Heart right ventricle (tissue), 16 donors: ENCODE results near the gene DENND1C. TPM values are rescaled to one million over a fixed set of nuclear protein-coding genes. Genes with fewer than 3 reads are reported as not detected.
A peak's percentile ranks its signal among the peaks of the same experiment; 100 is the strongest.

ENCODE experiments used
- ATAC-seq, 8 donors: fragments of 200-7000 bp; cut with Tn5 transposase; one replicate each; pipeline ENCODE4 v1.9.1; 2020; ENCODE audit warnings: mild to moderate bottlenecking in 8 of 8, moderate library complexity in 8 of 8, moderate number of reproducible peaks in 1 of 8
- DNase-seq, 2 donors: peaks; one replicate each; pipeline ENCODE4 v3.0.0-alpha.2; 2020
- H3K27ac ChIP-seq, 10 donors: fragments of 200-600 bp; sonication (generic) in 2 of 10; one replicate each; pipeline versions ENCODE4 v1.5.0 to v1.8.0; 2020 to 2022; ENCODE audit warnings: mild to moderate bottlenecking in 3 of 10
- H3K27me3 ChIP-seq, 7 donors: fragments of 200-600 bp; one replicate each; pipeline ENCODE4 v1.8.0; 2021 to 2022; ENCODE audit warnings: mild to moderate bottlenecking in 2 of 7
- H3K36me3 ChIP-seq, 9 donors: fragments of 200-600 bp; sonication (generic) in 1 of 9; one replicate each; pipeline versions ENCODE4 v1.5.0 to v1.8.0; 2020 to 2022; ENCODE audit warnings: mild to moderate bottlenecking in 2 of 9
- H3K4me1 ChIP-seq, 9 donors: fragments of 200-600 bp; sonication (generic) in 1 of 9; one replicate each; pipeline versions ENCODE4 v1.5.0 to v1.8.0; 2020 to 2022; ENCODE audit warnings: mild to moderate bottlenecking in 4 of 9
- H3K4me3 ChIP-seq, 10 donors: fragments of 200-600 bp; sonication (generic) in 2 of 10; one replicate each; pipeline versions ENCODE4 v1.5.0 to v1.8.0; 2020 to 2022; ENCODE audit warnings: mild to moderate bottlenecking in 7 of 10, moderate library complexity in 2 of 10
- H3K9me3 ChIP-seq, 11 donors: fragments of 200-600 bp in 10 of 11; sonication (generic) in 2 of 11; one replicate each; pipeline versions ENCODE4 v1.5.0 to v1.8.0; 2013 to 2022; ENCODE audit warnings: mild to moderate bottlenecking in 2 of 11, control low read depth in 1 of 11, moderate library complexity in 1 of 11
- WGBS, 2 donors: extraction: QIAGEN DNeasy Blood & Tissue Kit; methylation state at CpG; one replicate each; pipeline ENCODE4 v1.1.7; 2013; ENCODE audit warnings: inconsistent platforms in 1 of 2; 5-methylcytosine and 5-hydroxymethylcytosine counted together
- intact Hi-C, 10 donors: fragments of 100-400 bp; cut with DNase I; formaldehyde crosslinking; loops; one replicate each; pipeline versions ENCODE4 v1.11.1 to v1.14.2; 2022
- polyA plus RNA-seq, 2 donors: library from polyadenylated mRNA; stranded (reverse); fragments of 200-250 nt; gene quantifications; one replicate each; pipeline ENCODE4 v1.2.3, GENCODE V29; 2013
- total RNA-seq, 10 donors: library from RNA; stranded (reverse); fragmentation: NEBNext Ultra II Directional in 3 of 10; extraction: Animal tissue kit (Norgen Biotek cat#: 25700) in 3 of 10; gene quantifications; one replicate each; pipeline versions ENCODE4 v1.2.1 to v1.2.4, GENCODE V29; 2021 to 2023
- TF ChIP-seq, protein P1 (sequence below), 9 donors: fragments of 200-600 bp; sonication (generic) in 2 of 9; IDR thresholded peaks; one replicate each; pipeline versions ENCODE4 v1.5.0 to v1.8.0; 2021 to 2022; ENCODE audit warnings: antibody characterized with exemption in 9 of 9, mild to moderate bottlenecking in 5 of 9, moderate library complexity in 1 of 9
- donor health status: Arrhythmogenic right ventricular cardiomyopathy.
- donor health status: ischemic (EF 13 %, LVEDD 7.1; RV severe dilation, severe dysfunction).
- donor health status: healthy with polysubstance abuse.
- donor health status: DM: no; HTN: yes; CAD: no.
- donor health status: DM: no; HTN: no; CAD: no.
- donor health status: ischemic (EF 25% LVEDD 6.9; RV normal size, moderate dysfunction).
- donor health status: ischemic (EF 25% LVEDD 5.7; RV mildly dilated, moderate dysfunction).
- donor health status: healthy.
- donor health status: DM: yes; HTN: yes; CAD: no.
- donor health status: Ischemic cardiomyopathy.
- donor health status: ischemic (EF 35%, LVEDD 5.7; RV mildly dilated, moderate dysfunction).
- donor health status: nonischemic (EF 11% LVEDD 7.7; RV severe dilation, severe dysfunction).
- donor health status: DM: yes; HTN: yes; CAD: no.
- donor health status: PGD.
- donor health status: ischemic (EF 29% LVEDD 5.4; RV normal size, mild dysfunction).
- donor health status: nonischemic (EF 23%, LVEDD 6.1; RV moderate dilation, normal function).

The DENND1C gene
- total and polyA plus RNA-seq, 12 donors = 0.09 to 4.0 (median 0.69) TPM

DNA sequence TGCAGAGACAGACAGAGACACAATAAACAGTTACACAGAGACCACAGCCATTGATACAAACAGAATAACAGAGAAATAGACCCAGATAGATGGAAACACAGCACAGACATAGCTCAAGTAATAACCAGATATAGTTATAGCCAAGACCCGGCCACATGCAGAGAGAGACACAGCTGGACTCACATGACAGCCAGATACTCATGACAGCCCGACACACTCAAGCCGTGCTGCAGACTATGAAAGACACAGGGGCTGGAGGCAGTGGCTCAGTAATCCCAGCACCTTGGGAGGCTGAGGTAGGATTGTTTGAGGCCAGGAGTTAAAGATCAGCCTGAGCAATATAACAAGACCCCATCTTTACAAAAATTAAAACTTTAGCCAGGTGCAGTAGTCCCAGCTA lies 1.6 kb upstream of the DENND1C start:
- 16 to 24% methylated on average over 3 of the region's 3 CpGs for WGBS, 2 donors
- Histone ChIP-seq H3K36me3 (no peaks in the 10 kb centered on the region), H3K4me3 (no peak overlapping the region), H3K4me1 (peaks cover 0 to 9% (median 0%) of the 10 kb centered on the region in 9 donors), H3K27me3 (peaks cover 0 to 34% (median 19%) of the 10 kb centered on the region in 7 donors), H3K27ac (no peak overlapping the region), H3K9me3 (no peaks in the 10 kb centered on the region)
- ATAC-seq (no peak), DNase-seq (no peak)
- intact Hi-C loops = no loop called here
- TF ChIP-seq, protein P1, sequence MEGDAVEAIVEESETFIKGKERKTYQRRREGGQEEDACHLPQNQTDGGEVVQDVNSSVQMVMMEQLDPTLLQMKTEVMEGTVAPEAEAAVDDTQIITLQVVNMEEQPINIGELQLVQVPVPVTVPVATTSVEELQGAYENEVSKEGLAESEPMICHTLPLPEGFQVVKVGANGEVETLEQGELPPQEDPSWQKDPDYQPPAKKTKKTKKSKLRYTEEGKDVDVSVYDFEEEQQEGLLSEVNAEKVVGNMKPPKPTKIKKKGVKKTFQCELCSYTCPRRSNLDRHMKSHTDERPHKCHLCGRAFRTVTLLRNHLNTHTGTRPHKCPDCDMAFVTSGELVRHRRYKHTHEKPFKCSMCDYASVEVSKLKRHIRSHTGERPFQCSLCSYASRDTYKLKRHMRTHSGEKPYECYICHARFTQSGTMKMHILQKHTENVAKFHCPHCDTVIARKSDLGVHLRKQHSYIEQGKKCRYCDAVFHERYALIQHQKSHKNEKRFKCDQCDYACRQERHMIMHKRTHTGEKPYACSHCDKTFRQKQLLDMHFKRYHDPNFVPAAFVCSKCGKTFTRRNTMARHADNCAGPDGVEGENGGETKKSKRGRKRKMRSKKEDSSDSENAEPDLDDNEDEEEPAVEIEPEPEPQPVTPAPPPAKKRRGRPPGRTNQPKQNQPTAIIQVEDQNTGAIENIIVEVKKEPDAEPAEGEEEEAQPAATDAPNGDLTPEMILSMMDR (IDR thresholded peaks at IDR 0.05) = no peak

DNA sequence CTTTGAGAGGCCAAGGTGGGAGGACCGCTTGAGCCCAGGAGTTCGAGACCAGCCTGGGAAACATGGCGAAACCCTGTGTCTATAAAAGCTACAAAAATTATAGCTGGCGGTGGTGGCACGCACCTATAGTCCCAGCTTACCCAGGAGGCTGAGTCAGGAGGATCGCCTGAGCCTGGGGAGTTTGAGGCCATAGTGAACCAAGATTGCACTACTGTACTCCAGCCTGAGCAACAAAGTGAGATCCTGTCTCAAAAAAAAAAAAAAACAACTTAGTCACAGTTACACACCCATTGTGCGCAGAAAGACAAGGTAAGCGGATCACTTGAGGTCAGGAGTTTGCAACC lies 728 bp upstream of the DENND1C start:
- 97 to 99% methylated on average over 8 of the region's 8 CpGs for WGBS, 2 donors
- TF ChIP-seq, protein P1 (IDR thresholded peaks at IDR 0.05) = no peak
- Histone ChIP-seq H3K27ac (peak overlapping the region in 1 of 10 donors; percentile 95), H3K9me3 (no peaks in the 10 kb centered on the region), H3K27me3 (peaks cover 0 to 37% (median 20%) of the 10 kb centered on the region in 7 donors), H3K4me3 (peak overlapping the region in 1 of 10 donors; percentile 66), H3K4me1 (peaks cover 0 to 9% (median 0%) of the 10 kb centered on the region in 9 donors), H3K36me3 (no peaks in the 10 kb centered on the region)
- DNase-seq = no peak
- intact Hi-C loops = no loop called here
- no peak for ATAC-seq

DNA sequence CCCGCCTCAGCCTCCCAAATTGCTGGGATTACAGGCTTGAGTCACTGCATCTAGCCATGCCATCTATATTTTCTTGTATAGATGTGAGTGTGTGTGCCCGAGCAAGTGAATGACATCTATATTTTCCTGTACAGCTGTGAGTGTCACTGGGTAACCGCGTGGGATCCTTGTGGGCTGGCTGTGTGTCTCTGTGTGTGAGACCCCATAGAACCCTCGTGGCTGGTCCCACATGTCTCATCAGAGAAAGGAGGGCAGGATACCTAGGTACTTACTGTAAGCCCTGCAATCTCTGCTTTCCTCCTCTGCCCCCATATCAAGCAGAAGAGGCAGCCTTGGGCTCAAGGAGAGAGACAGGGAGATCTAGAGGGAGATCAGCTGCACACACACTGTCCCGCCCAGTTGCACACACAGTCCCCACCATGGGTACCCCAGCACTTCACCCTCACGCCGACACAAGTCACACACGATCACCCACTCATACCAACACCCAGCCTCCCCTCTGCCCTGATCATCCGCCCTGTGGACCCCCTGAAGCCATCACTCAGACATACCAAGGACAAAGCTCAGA lies 655 bp downstream of the DENND1C start:
- ATAC-seq (peak in 1 of 8 donors; percentile 11), DNase-seq (no peak)
- peak overlapping the region in 2 of 10 donors; percentile 3 to 95 for H3K27ac ChIP-seq
- 80 to 81% methylated on average over 10 of the region's 10 CpGs for WGBS, 2 donors
- TF ChIP-seq, protein P1 (IDR thresholded peaks at IDR 0.05) = no peak
- peaks cover 0 to 13% (median 0%) of the 10 kb centered on the region in 9 donors for H3K36me3 ChIP-seq
- no peaks in the 10 kb centered on the region for H3K9me3 ChIP-seq
- H3K27me3 ChIP-seq = peaks cover 0 to 47% (median 34%) of the 10 kb centered on the region in 7 donors
- intact Hi-C loops = no loop called here
- H3K4me1 ChIP-seq = peaks cover 0 to 11% (median 8%) of the 10 kb centered on the region in 9 donors
- H3K4me3 ChIP-seq = peak overlapping the region in 6 of 10 donors; percentile 6 to 66 (median 28)

DNA sequence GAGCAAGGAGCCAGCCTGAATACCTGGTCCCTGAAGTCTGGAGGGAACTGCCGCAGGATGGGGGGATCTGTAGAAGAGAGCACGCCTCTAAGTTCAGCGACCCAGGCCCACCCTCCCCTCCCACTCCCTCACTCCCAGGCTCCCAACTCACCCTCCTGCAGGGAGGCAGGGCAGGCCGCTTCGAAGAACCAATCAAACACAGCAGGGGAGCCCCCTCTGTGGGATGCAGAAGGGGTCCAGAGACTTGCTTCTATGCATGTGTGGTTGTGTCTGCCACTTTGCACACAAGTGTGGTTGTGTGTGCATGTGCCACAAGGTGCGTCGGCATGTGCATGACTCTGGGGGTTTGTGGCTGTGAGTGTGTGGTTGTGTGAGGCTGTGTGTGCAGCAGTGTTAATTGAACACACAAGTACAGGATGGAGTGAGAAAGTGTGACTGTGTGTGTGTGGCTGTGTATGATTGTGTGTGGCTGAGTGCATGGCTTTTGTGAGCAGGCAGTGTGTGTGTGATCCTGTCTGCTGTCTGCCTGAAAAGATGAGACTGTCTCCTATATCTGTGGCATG lies 1.7 kb downstream of the DENND1C start:
- Histone ChIP-seq H3K4me1 (peaks cover 0 to 18% (median 12%) of the 10 kb centered on the region in 9 donors), H3K27ac (no peak overlapping the region), H3K36me3 (peaks cover 0 to 23% (median 0%) of the 10 kb centered on the region in 9 donors), H3K9me3 (no peaks in the 10 kb centered on the region), H3K4me3 (no peak overlapping the region), H3K27me3 (peaks cover 0 to 57% (median 44%) of the 10 kb centered on the region in 7 donors)
- ATAC-seq (no peak), DNase-seq (no peak)
- TF ChIP-seq, protein P1 (IDR thresholded peaks at IDR 0.05) = no peak
- intact Hi-C loops = no loop called here
- 58 to 63% methylated on average over 7 of the region's 7 CpGs for WGBS, 2 donors
